SK-N-MC (cell line): ENCODE data around the gene CCDC107.

Source experiments
- EZH2 ChIP-seq: fragments of 200-600 bp; sonication (generic); IDR thresholded peaks from one replicate; pipeline ENCODE4 v1.6.1; 2017; ENCODE audit warnings: antibody characterized with exemption
- POLR2AphosphoS5 ChIP-seq: IDR thresholded peaks from 2 replicates; pipeline ENCODE4 v1.6.1; 2012; ENCODE audit warnings: mild to moderate bottlenecking, low read depth, low read length, borderline replicate concordance

GRCh38 chr9:35639631-35640030, 18.5 kb upstream of the CCDC107 start:
- TF ChIP-seq POLR2AphosphoS5 (no peak), EZH2 (no peak)
